ENCODE data around the gene HDDC2.

Gene HDDC2

DNA sequence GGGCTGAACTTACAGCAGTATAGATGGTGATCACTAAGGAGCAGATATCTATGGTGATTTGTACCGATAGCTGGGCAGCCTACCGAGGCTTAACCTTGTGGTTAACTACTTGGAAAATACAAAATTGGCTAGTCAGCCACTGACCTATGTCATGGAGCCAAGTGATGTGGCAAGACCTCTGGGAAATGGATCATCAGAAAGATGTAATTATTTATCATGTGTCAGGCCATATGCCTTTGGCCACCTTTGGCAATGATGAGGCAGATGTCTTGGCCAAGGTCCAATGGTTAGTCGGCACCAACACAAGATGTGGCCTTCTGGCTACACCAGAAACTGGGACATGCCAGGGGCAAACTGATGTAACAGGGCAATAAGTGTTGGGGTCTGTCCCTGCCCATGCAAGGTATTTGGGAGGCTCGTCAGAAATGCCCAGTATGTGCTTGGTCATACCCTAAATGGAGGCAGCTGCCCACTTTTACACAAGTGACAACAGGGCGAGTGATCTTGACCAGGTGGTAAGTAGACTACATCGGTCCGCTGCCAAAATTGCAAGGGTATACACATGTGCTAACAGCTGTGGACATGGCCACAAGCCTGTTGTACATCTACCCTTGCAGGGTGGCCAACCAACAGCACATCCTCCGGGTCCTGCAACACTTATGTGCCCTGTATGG, 30.1 kb downstream of the HDDC2 start:
- no peak for DNase-seq (ENCODE audit: low read depth in 1 of 2, low spot score in 1 of 2)

DNA sequence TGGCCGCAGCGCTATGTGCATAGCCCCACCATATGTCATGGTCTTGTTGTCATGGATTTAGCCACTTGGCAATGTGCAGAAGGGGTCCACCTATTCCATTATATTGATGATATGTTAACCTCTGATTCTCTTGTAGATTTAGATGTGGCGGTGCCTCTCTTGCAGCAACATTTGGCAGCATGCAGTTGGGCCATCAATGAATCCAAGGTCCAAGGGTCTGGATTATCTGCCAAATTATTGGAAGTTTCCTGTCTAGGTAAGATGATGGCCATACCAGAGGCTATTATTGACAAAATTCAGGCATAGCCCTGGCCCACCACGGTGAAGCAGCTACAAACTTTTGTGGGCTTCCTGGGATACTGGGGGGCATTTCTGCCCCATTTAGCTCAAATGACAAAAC, 31.4 kb downstream of the HDDC2 start:
- no peak for DNase-seq (ENCODE audit: low read depth in 1 of 2, low spot score in 1 of 2)

DNA sequence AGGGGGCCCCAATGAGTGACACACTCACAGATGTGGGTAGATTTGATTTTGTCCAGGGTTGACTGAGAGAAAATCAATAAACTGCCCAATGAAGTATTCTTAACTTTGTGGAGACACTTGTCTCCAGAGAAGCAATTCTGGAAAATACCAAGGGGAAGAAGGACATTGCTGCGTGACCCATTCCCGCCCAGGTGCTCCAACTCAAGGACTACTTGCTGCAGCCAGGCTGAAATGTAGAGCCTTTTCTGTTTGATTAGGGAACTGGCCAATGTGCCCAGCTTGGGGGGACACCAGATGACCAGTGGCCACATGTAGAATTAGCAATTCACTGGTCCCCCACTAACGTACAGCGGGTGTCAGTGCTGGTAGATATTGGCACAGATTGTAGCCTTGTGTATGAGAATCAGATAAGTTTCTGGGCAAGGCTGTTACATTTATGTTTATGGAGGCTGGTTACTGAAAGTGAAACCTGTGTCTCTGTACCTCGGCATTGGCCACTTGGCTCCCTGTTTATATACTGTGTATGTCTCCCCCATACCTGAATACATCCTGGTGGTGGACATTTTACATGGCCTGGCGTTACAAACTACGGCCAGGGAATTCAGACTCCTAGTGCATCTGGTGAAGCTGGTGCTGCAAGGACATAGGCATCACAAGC, 32.3 kb downstream of the HDDC2 start:
- DNase-seq (ENCODE audit: low read depth in 1 of 2, low spot score in 1 of 2): no peak

DNA sequence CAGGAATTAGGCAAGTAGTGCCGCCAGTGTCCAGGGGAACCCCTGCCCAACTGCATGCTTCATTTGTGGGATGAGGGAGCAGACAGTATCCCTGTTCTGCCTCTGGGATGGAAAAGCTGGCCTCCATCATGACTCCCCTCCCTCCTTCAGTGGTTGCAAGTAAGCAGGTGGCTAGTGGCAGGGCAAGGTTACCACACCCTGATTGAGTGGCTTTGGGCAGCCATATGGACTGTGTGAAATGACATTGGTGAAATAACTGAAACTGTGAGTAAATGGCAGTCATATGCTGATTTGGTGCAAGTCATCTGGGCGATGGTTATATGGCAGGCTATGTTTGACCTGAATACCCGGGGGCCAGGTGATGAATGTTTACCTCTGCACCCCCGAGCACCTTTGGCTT, 33.0 kb downstream of the HDDC2 start:
- no peak for DNase-seq (ENCODE audit: low read depth in 1 of 2, low spot score in 1 of 2)

DNA sequence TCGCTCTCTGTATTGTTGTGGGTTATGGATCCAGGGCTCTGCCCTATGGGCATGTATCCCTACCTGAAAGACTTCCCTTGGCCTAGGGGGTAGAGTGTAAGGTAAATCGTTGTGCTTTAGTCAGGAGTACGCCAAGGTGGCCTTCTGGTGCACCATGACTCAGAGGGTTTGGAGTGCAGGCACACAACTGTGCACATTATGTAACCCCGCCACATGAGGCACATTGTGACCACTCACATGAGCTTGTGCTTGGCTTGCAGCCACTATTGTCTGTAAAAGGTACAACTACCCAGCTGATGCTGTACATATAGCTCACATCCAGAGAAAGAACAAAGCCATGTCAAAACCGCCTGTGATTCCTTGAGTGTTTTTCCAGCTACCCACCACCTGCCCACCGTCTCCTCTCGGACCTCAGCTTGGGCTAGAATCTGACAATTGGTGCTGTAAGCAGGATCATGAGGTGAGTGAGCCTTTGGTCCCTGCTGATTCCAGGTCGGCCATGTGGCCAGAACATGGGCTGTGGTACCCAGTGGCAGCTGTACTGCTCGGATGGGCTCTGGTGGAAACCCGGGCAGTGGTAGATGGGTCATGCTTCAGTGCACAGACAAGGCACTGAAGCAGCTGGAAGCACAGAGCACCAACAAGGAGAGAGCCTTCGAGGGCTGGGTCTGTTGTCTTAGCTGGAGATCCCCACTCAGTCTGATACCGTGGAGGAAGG, 33.8 kb downstream of the HDDC2 start:
- DNase-seq (ENCODE audit: low read depth in 1 of 2, low spot score in 1 of 2): no peak

DNA sequence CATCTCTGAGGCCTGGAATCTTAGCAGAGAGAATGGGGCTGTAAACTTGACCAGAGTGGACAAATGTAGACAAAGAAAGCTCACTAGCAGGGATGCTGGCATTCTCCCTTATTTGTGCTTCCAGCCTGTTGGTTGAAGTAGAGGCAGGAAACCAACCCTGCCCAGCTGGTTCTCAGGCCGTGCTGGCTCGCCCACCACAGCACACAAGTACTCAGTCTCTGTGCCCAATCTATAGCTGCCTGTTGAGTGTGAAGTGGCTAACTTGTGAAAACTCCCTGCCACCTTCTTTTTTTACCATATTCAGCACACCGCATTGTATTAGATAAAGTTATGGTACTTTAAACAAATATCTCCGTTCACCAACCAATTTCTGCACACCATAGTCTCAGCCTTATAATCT, 37.3 kb downstream of the HDDC2 start:
- DNase-seq (ENCODE audit: low read depth in 1 of 2, low spot score in 1 of 2): no peak

DNA sequence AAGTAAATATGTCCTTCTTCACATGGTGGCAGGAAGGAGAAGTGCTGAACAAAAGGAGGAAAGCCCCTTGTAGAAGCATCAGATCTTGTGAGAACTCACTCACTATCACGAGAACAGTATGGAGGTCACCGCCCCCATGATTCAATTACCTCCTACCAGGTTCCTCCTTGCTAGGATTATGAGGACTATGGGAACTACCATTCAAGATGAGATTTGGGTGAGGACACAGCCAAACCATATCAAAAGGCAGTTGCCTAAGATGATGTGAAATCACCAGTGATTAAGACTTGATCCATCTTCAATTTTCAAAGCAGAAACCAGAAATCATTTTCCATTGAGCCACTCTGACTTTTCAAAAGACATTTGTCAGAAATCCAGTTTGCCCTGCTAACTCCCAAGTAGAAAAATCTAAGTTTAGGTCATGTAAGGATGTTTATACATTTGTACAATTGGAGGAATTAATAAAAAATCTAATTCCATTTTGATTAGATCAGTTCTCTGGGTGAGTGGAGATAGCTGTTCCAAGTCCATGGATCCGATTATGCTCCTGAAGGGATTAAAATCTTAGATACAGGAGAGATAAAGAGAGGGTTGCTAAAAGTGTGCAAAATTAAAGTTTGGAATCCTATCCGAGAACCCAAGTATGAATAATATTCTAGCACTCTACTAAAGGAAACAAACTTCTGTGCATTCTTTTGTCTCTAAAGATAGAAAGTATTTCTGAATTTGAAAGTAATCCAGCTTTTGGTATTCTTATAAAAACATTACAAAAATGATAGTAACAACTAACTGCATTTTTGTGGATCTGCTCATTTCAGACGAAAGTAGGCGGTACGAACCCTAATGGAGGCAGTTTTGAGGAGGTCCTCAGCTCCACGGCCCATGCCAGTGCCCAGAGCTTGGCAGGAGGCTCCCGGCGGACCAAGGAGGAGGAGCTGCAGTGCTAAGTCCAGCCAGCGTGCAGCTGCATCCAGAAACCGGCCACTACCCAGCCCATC, 39.5 kb downstream of the HDDC2 start:
- DNase-seq (ENCODE audit: low read depth in 1 of 2, low spot score in 1 of 2): no peak

DNA sequence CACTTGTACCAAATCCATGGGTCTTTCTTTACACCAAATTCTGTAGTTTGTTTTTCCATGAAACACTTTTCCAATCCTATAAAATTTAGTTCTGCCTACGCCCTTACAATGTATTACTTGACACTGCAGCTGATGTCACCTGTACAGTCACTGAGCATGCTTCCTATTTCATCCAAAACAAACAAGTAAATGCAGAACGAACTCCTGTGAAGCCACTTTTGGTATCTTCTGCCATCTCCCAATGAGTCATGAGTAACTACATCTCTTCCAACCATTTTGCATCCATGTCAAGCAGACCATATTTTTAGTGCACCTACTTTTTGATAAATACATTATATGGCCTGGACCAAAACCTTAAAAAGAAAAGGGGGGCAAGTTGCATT, 42.4 kb downstream of the HDDC2 start:
- no peak for DNase-seq (ENCODE audit: low read depth in 1 of 2, low spot score in 1 of 2)

DNA sequence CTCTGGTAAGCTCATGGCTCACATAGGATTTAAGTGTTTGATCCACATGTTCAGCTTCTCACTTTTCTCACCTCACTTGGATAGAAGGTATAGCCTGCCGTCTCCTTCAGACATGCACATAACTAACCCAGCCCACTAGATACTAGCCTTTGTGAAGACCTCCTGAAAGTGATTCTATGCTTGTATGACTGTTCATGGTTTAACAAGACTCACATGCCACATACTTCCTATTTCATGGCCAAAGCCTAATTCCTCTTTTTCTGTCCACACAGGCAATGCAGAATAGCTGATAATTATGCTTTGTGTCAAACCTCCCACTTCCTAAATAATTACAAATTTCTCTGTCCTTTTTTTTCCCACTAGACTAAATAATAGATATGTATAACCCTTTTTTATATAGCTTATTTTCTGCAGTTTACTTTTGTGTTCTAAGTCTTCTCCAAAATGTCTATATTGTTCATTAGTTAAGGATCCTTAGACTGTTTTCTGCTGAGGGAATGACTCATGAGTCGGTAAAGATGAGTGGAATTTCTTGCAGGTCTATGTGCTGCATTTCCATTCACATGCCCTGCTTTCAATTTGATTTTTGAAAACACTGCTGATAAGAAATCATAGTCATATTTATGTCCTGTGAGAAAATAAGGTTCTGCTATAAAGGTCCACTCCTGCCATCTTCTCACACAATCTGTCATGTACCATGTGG, 43.0 kb downstream of the HDDC2 start:
- no peak for DNase-seq (ENCODE audit: low read depth in 1 of 2, low spot score in 1 of 2)

DNA sequence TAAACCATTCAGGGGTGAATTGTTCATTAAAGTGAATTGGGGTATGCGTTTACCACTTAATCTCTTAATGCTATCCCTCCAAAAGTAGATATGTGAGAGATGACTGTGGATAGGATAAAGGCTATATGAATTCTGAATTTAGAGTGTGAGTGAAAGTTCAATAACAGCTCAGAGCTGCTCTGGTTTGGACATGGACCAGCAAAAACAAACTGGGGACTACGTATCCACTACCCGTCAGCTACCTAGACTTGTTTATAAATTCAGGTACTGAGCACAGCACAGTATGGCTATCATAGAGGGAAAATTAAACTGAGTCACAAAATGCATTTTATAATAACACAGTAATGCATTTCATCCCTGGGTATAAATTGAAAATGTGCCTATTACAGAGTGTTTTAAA, 44.4 kb downstream of the HDDC2 start:
- DNase-seq (ENCODE audit: low read depth in 1 of 2, low spot score in 1 of 2): no peak

DNA sequence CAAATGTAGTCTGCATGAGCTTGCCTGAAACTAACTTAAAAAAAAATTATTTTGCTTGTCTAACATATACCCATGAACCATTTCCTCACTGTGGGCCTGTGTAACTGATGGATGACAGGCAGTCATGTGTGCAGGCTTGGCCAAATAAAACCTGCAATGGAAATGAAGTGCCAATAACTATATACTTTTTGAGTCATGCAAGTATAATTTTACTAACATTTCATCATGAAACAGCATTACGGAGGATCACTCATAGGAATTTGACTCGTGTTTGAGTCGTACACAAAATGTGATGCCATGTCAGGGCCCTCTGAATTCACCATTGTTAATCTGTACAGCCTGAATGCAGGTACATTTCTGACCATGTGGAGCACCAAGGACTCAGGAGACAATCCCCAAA, 46.6 kb downstream of the HDDC2 start:
- DNase-seq (ENCODE audit: low read depth in 1 of 2, low spot score in 1 of 2): no peak

DNA sequence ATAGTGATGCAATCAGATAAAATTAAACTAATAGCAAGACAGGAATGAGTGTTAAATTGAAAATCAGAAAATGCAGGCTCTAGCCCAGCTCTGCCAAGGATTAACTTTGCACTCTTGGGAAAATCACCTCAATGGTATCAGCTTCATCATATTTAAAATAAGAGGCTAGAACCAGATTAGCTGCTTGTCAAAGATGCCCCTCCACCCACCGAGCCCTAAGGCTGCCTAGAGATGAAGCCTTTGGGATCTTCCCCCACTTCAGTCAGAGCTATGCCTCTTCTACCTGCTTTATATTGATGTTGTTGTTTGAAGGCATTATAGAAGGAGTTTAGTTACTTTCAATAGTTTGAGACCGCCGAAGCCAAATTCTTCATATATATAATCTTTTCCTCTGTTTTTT, 47.4 kb downstream of the HDDC2 start:
- no peak for DNase-seq (ENCODE audit: low read depth in 1 of 2, low spot score in 1 of 2)

DNA sequence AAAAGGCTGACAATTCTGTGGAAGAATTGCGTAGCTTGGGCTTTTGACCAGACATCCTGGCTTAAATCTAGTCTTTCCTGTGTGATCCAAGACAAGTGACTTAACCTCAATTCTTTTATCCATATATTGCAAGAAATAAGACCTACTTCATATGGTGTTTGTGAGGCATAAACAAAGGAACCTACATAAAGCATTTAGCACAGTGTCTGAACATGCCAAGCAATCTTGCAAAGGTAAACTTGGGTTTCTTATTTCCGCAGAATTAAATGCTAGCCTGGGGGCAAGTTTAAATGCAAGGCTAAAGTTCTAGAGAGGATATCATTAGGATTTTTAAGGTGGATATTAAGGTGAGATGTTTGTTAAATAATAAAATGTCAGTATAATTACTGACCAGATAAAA, 47.9 kb downstream of the HDDC2 start:
- no peak for DNase-seq (ENCODE audit: low read depth in 1 of 2, low spot score in 1 of 2)

DNA sequence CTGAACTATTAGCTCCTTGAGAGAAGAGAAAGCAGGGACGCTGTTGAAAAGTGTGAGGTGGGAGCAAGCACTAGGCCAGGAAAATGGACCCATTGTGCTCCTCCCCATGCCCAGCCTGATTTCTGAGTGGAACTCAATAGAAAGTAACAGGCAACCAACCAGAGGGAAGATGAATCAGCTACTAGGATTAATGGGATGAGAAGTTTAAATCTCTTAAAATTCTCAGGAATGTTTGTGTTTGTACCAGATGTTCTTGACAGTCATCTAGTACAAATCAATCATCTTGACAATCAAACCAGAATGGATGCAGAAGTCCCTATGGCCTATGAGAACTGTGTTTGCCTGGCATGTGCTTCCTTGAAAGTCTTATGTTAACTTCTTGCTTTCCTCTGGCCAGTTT, 48.9 kb downstream of the HDDC2 start:
- DNase-seq (ENCODE audit: low read depth in 1 of 2, low spot score in 1 of 2): no peak

DNA sequence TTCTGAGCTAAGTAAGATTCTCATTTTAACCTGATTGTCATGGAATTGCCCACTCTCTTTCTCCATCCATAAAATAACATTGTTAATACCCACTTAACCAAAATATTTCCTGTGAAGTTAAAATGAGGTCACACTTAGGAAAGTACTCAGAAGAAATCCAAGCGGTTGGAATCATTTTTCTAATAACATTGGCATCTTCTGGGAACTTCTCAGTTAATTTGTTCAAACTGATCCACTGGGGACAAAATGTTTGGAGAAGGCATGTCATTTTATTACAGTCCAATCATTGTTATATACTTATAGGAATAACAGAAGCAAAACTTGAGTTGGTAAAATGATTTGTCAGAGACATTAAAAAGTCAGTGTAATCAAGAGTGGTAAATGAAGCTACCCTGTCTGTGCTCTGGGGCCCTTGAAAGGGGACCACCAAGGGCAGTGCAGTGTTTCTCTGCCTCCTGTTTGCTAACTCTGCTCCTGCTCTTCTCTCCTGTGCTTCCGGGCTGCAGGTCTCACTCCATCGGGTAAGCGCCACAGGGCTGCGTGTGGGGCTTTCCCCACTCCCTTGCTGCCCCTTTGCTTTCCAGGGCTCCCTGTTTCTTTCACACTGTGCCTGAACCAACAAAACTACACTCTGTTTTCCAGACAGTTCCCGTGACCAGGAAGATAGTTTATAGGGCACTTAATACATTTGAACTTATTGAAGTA, 50.1 kb downstream of the HDDC2 start:
- no peak for DNase-seq (ENCODE audit: low read depth in 1 of 2, low spot score in 1 of 2)

DNA sequence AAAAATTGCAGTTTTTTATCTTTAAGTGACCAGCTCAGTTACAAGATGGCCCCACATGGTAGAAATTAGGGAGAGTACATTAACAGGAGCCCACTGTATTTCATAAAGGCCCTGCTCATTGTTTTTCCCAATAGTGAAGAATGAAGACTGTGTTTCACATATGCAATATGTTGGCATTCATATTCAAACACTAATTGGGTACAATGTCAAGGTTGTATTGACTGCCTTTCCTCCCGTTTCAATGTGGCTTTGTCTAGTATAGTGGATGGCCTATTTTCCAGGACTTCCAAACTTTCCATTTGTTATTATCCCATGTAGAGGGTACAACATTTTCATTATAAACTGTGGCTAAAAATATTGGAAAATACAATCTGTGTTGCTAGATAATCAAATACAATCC, 51.3 kb downstream of the HDDC2 start:
- DNase-seq (ENCODE audit: low read depth in 1 of 2, low spot score in 1 of 2): no peak

DNA sequence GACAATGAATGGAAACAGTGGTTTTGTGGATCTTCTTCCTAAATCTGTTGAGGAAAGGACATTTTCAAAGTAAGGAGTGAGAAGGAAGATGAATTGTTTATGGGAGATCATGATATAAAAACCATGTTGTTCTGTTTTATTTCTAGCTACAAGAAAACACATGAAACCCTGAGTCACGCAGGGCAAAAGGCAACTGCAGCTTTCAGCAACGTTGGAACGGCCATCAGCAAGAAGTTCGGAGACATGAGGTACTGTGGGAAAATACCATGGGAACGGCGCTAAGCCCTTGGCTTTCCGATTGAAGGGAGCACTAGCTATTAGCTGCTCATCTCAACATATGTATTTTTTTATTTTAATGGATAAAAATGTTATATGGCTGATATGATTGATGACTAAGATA, 53.6 kb downstream of the HDDC2 start:
- no peak for DNase-seq (ENCODE audit: low read depth in 1 of 2, low spot score in 1 of 2)

DNA sequence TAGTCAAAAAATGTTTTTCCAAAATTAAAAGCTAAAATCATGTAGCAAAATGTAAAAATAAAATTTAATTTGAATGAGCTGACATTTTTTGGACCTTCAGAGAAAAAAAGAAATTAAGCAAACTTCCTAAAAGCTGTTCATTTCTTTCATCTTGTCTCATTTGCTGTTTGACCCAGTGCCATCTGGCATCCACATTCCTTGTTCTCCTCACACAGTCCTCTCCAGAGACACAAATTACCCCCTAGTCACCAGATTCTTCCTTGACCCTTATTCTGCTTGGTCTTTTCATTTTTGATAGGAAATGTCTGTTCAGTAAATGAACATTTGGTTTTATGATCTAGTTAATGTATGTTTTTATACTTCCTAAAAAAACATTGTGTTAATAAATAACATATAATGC, 55.2 kb downstream of the HDDC2 start:
- no peak for DNase-seq (ENCODE audit: low read depth in 1 of 2, low spot score in 1 of 2)

DNA sequence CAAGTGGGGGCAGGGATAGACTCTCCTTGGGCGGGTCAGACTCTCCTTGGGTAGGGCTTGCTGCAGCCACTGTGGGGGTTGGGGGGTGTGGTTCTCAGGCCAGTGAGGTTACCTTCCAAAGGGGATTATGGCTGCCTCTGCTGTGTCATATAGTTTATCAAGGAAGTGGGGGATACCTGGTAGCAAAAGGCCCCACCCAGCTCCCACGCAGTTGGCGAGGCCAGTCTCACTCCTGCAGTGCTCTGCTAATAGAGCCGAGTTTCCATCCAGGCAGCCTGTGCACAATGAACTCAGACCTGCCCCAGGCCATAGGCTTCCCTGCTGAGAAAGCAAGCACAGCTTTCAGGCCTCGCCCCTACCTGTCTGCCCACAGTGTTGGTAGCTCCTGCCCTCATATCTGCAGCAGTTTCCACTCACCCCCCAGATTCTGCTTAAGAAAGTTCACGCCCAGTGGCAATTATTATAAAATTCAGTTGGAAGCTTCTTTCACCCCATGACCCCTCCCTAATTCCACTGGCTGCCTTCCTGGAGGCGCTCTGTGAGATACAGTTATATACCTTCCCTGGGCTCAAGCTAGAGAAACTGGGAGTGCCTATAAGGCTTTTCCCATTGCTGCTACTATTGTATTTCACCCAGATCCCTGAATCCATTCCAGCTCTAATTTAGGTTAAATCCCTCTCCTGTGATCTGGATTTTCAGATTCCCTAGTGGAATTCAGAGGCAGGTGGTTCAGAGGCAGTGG, 56.1 kb downstream of the HDDC2 start:
- DNase-seq (ENCODE audit: low read depth in 1 of 2, low spot score in 1 of 2): no peak

DNA sequence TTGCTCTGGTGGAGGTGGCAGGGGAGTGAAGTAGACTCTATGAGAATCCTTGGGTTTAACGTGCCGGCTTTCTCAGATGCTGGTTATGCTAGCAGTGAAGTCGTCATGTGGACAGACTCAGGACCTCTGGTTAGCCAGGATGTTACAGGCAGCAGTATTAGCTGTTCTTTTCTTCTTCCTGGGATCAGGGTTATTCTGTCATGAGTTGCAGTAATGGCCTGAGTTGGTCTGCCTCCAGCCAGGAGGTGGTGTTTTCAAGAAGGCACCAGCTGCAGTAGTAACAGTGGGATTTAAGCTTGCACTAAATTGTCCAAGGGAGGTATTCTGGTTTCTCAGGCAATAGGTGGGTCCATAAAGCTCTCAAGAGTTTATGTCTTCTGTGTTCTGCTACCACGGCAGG, 56.7 kb downstream of the HDDC2 start:
- DNase-seq (ENCODE audit: low read depth in 1 of 2, low spot score in 1 of 2): no peak
